Left cardiac atrium (tissue), 4 donors: ENCODE data around the gene PRODH2. TPM values are rescaled to one million over a fixed set of nuclear protein-coding genes. Genes with fewer than 3 reads are reported as not detected.

ENCODE experiments used
- ATAC-seq, 2 donors: fragments of 200-7000 bp; cut with Tn5 transposase; one replicate each; pipeline ENCODE4 v1.9.1; 2020; ENCODE audit warnings: mild to moderate bottlenecking in 2 of 2, moderate library complexity in 2 of 2
- DNase-seq: peaks from one replicate; pipeline ENCODE4 v3.0.0-alpha.2; 2020
- intact Hi-C, 2 donors: fragments of 100-400 bp; cut with DNase I; formaldehyde crosslinking; loops; one replicate each; pipeline versions ENCODE4 v1.14.1 to v1.15.1; 2022 to 2023
- total RNA-seq, 2 donors: library from RNA; stranded (reverse); fragmentation: NEBNext Ultra II Directional; extraction: Animal tissue kit (Norgen Biotek cat#: 25700); gene quantifications; one replicate each; pipeline ENCODE4 v1.2.1, GENCODE V29; 2021
- donor health status: DM: no; HTN: yes; CAD: no.
- donor health status: DM: no; HTN: yes; CAD: no; lungs with severe emphysema.
- donor health status: DM: yes; HTN: yes; CAD: no.
- donor health status: Dilated cardiomyopathy.

The PRODH2 gene
- total RNA-seq, 2 donors from 2014 or later = not detected

DNA sequence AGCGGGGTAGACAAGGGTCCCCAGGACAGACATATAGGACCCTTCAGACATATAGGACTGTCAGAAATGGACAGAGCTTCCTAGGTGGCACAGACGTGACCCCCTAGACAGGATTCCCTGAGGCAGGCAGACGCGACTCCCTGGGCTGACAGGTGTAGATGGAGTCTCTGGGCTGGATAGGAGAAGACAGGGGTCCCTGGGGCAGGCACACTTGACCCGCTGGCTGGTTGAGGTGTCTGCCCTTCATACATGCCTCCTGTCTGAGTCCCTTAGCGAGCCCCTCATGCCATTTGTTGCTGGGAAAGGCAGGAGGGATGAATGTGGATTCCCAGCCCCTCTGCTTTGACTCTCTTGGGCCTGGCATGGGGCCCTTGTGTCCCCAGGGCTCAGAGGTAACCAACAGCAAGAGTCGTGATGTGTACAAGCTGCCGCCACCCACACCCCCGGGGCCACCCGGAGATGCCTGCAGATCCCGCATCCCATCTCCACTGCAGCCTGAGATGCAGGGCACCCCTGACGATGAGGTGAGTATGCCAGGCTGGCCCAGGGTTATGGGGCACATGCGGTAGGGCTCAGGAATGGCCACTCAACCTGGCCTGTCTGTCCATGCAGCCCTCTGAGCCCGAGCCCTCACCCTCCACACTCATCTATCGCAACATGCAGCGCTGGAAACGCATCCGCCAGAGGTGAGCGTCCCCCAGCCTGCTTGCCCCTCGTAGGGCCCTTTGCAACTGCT is 58.8 kb downstream of the PRODH2 start:
- intact Hi-C loops = no loop called here
- no peak for DNase-seq
- no peak for ATAC-seq

DNA sequence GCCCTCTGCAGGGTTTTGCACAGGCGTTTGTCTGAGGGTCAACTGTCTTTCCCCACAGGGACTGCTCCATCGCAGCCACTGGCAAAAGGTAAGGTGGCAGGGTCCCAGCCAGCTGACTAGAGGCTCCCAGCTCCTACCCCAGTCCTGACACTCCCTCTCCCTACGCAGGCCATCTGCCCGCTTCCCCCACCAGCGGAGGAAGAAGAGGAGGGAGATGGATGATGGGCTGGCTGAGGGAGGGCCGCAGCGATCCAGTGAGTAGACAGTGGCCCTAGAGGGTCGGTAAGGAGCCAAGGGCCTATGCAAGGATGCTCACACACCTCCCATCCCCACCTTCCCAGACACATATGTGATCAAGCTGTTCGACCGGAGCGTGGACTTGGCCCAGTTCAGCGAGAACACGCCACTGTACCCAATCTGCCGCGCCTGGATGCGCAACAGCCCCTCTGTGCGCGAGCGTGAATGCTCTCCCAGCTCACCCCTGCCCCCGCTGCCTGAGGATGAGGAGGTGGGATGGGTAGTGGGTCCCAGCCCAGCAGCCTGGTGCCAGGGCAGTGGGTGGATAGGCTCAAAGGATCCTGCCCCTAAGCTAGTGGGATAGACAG is 59.8 kb downstream of the PRODH2 start:
- ATAC-seq (no peak), DNase-seq (no peak)
- intact Hi-C loops = no loop called here

DNA sequence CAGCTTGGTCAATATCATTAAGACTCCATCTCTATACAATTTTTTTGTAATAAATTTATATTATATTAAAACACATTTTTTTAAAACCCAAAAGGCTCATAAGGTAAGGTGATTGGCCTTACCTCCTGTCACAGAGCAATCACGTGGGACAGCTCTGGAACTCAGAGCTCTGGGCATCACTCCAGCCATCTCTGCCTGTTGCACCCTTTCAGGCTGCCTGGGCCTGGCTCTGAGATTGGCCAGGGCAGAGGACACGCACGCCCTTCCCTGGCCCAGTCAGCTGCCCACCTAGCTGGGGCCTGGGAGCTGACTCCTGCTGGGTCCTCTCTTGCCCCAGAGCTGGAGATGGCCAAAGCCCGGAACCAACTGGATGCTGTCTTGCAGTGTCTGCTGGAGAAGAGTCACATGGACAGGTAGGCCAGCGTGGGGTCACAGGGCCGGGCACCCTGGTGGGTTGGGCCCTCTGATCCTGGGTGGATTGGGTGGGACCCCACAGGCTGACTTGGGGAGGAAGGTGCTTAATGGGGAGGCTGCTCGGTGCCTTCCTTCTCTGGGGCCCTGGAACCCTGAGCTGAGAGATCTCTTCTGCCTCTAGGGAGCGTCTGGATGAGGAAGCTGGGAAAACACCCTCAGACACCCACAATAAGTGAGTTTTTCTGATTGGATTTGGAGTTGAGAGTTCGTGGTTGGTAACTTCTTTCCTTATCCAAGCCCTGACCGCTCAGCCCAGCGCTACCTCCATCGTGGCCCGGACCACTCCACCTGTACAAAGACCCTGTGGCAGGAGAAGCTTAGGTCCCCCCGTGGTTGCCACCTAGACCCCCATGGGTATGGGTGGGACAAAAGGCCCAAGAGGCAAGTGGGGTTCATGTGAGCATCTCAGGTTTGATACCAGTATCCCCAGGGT is 60.6 kb downstream of the PRODH2 start:
- ATAC-seq (no peak), DNase-seq (no peak)
- intact Hi-C loops = no loop called here

DNA sequence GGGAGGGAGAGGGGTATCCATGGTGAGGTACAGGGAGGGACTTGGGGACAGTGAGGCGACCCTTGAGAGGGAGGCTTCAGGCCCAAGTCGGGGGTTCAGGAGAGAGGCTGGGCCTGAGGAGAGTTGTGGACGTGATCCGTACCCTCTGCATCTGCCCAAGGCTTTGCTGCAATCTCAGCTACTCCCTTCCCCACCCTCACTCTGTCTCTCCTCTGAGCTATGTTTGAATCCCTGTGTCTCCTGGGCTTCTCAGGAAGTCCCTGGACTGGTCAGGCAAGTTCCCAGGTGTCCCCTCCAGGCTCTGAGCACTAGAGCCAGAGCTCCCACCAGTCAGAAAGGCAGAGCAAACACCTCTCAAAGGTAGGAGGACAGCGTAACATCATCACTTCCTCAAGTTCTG is 62.5 kb downstream of the PRODH2 start:
- intact Hi-C loops = no loop called here
- no peak for DNase-seq
- ATAC-seq = no peak

Other genes starting within 250 kb of the PRODH2 start
- gene ATP4A, start 249.2 kb downstream of the PRODH2 start, total RNA-seq = not detected
- gene PMIS2, start 226.7 kb downstream of the PRODH2 start, total RNA-seq = not detected
- gene HAUS5, start 200.1 kb downstream of the PRODH2 start, total RNA-seq = 1 to 10 TPM; 3.8 to 4.2 TPM
- 10 to 100 TPM; 51.3 to 54.2 TPM for gene RBM42, start 183.8 kb downstream of the PRODH2 start, total RNA-seq
- under 1 TPM; 0.29 to 0.88 TPM for gene ETV2, start 171.1 kb downstream of the PRODH2 start, total RNA-seq
- 1,000 to 10,000 TPM in 1 of 2 donors, 100 to 1,000 TPM in 1; 934 to 1,059 TPM for gene COX6B1, start 164.5 kb downstream of the PRODH2 start, total RNA-seq
- gene UPK1A, start 146.3 kb downstream of the PRODH2 start, total RNA-seq = not detected
- gene ZBTB32, start 108.3 kb downstream of the PRODH2 start, total RNA-seq = not detected
- 10 to 100 TPM; 15.4 to 17.1 TPM for gene KMT2B, start 94.8 kb downstream of the PRODH2 start, total RNA-seq
- 1 to 10 TPM; 6.5 to 7.0 TPM for gene IGFLR1, start 70.4 kb downstream of the PRODH2 start, total RNA-seq
- 10 to 100 TPM; 17.7 to 21.6 TPM for gene U2AF1L4, start 67.4 kb downstream of the PRODH2 start, total RNA-seq
- 10 to 100 TPM; 41.7 to 46.6 TPM for gene PSENEN, start 67.2 kb downstream of the PRODH2 start, total RNA-seq
- gene LIN37, start 64.3 kb downstream of the PRODH2 start, total RNA-seq = 1 to 10 TPM; 7.5 to 8.1 TPM
- 100 to 1,000 TPM; 210 to 251 TPM for gene HSPB6, start 55.8 kb downstream of the PRODH2 start, total RNA-seq
- 1 to 10 TPM; 6.8 to 8.4 TPM for gene PROSER3, start 54.7 kb downstream of the PRODH2 start, total RNA-seq
- 1 to 10 TPM; 2.4 to 2.7 TPM for gene ARHGAP33, start 37.3 kb downstream of the PRODH2 start, total RNA-seq
- gene NPHS1, start 39.7 kb upstream of the PRODH2 start, total RNA-seq = not detected
- under 1 TPM in 1 of 2 donors, not detected in 1; 0.06 TPM for gene KIRREL2, start 44.1 kb upstream of the PRODH2 start, total RNA-seq
- gene APLP1, start 55.7 kb upstream of the PRODH2 start, total RNA-seq = 10 to 100 TPM; 11.3 to 17.0 TPM
- gene NFKBID, start 87.7 kb upstream of the PRODH2 start, total RNA-seq = 1 to 10 TPM; 3.9 to 5.4 TPM
- 10 to 100 TPM in 1 of 2 donors, 1 to 10 TPM in 1; 6.9 to 15.5 TPM for gene HCST, start 89.7 kb upstream of the PRODH2 start, total RNA-seq
- 10 to 100 TPM; 43.4 to 88.7 TPM for gene TYROBP, start 95.5 kb upstream of the PRODH2 start, total RNA-seq
- 1 to 10 TPM; 7.6 to 9.7 TPM for gene LRFN3, start 123.5 kb upstream of the PRODH2 start, total RNA-seq
- 10 to 100 TPM; 11.4 to 16.0 TPM for gene SDHAF1, start 182.3 kb upstream of the PRODH2 start, total RNA-seq
- under 1 TPM in 1 of 2 donors, not detected in 1; 0.27 TPM for gene SYNE4, start 196.0 kb upstream of the PRODH2 start, total RNA-seq
- 10 to 100 TPM; 11.6 to 13.2 TPM for gene ALKBH6, start 201.4 kb upstream of the PRODH2 start, total RNA-seq
- gene CLIP3, start 220.0 kb upstream of the PRODH2 start, total RNA-seq = 1 to 10 TPM; 7.2 to 7.9 TPM
- gene THAP8, start 241.4 kb upstream of the PRODH2 start, total RNA-seq = 1 to 10 TPM; 2.3 to 4.4 TPM
- gene WDR62, start 242.1 kb upstream of the PRODH2 start, total RNA-seq = 10 to 100 TPM in 1 of 2 donors, 1 to 10 TPM in 1; 4.4 to 18.1 TPM